ENCODE data around the gene RNF115. TPM values are rescaled to one million over a fixed set of nuclear protein-coding genes. Genes with fewer than 3 reads are reported as not detected.

Gene RNF115
- polyA plus RNA-seq, 1 donor, result 25.6 TPM

GRCh38 chr1:145701306-145701862, 122.5 kb downstream of the RNF115 start:
- DNase-seq, result no peak

GRCh38 chr1:145696630-145696960, 127.3 kb downstream of the RNF115 start:
- DNase-seq, result no peak

DNA sequence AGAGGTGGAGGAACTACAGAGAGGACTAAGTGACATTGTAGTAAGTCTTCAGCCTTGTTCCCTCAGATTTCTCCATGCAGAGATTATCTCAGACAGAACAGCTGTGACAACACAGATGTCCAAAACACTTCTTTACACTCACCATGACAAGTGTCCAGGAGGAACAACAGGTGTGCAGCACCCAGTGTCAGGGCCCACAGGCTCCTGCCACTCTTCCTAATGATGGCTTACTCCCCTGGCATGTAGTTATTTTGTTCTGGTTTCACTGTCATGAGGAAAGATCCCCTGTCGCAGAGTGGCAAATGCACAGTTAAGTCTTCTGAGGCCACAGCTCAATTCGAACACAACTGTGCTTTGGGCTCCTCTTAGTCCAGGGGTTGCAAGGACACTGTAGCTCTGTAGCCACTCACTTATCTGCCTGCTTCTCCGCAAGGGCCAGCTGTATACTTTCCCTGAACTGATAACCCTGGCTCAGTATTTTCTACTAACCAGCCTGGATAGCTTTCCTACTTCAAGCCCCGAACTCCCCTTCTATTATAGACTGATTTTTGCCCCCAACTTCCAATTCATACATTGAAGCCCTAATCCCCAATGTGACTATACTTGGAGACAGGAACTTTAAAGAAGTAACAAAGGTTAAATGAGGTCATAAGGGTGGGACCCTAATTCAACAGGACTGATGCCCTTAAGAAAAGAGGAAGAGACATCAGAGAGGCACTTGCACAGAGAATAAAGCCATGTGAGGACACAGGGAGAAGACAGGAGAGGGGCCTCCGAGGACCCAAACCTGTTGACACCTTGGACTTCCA, 127.9 kb downstream of the RNF115 start:
- no peak for DNase-seq

DNA sequence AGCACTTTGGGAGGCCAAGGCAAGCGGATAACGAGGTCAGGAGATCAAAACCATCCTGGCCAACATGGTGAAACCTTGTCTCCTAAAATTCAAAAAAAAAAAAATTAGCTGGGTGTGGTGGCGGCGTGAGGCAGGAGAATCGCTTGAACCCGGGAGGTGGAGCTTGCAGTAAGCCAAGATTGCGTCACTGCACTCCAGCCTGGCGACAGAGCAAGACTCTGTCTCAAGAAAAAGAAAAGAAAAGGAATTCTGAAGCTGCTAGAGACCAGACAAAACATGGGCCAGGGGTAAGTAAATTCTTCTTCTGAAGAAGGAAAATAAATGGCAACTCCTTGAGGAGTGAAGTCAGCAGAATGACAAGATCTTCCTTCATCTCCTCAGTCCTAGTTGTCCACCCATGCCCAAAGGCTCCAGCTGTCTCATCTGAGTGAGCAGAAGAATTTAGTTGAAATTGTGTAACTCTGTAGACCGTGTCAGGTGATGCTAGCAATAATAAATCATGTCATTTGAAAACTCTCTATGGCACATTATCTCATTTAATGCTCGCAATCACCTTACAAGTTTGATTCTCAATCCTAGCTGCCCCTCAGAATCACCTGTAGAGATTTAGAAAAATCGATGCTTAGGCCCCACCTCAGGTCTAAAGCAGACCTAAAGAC, 131.0 kb downstream of the RNF115 start:
- DNase-seq, result no peak

DNA sequence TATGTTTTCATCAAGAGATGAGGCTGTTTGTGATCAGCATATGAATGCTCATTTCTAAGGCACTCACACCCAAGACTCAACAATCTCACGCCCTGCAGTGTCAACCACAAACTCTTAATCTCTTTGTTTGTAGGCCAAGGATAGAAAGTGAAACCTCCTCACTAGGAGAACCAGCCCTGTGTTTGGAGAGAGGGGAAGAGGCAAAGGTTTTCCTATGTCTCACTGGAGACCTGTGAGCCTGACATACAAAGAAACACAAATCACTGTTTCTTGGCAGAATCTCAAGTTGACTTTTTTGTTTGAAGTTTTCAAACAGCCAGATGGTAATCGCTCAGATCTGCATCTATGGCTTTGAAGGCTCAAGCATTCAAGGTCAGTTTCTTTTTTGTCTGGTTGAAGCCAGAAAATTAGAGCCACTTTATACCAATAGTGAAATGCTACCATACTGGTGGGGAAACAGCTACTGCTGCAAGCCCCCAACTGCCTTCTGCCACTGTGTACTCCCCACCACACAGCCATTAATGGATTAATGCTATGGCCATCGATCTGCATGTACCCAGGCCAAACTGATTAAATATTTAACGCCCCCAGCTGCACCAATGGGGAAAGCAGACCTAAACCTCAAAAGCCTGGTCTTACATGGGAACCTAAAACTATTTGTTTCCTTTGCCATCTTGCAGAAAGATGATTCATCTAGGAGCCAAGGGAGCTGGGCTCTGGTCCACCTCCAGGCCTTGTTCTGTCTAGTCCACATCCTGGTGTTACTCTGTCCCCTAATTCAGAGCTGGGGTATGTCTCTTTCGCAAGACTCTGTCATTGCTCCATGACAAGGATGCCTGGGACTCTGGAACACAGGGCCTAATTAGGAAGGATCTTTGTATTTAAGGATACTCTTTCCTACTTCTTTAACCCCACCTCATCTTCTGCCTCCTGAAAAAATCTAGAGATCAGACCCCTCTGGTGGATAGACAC, 133.0 kb downstream of the RNF115 start:
- DNase-seq, result no peak

GRCh38 chr1:145689922-145690321, 134.0 kb downstream of the RNF115 start:
- DNase-seq, result no peak

DNA sequence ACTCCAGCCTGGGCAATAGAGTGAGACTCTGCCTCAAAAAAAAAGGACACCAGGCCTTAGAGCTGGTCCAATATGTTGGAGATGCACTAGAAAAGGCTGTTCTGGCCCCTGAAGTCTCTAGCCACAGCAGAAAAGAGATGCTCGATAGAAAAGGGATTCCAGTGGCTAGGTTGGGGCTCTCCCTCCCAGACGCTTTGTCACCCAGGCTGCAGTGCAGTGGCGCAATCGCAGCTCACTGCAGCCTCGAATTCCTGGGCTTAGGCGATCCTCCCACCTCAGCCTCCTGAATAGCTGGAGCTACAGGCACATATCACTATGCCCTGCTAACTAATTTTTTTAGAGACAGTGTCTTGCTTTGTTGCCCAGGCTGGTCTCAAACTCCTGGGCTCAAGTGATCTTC, 135.0 kb downstream of the RNF115 start:
- no peak for DNase-seq

Other genes starting within 250 kb of the RNF115 start
- gene GPR89A, start 216.1 kb downstream of the RNF115 start, polyA plus RNA-seq (ENCODE audit: insufficient read length), result 55.5 TPM
- gene PDZK1, start 116.7 kb downstream of the RNF115 start, polyA plus RNA-seq (ENCODE audit: insufficient read length), result 192 TPM
- 3.5 TPM for gene CD160, start 104.6 kb downstream of the RNF115 start, polyA plus RNA-seq (ENCODE audit: insufficient read length)
- 39.4 TPM for gene POLR3C, start 105 bp upstream of the RNF115 start, polyA plus RNA-seq (ENCODE audit: insufficient read length)
- gene NUDT17, start 21.5 kb upstream of the RNF115 start, polyA plus RNA-seq (ENCODE audit: insufficient read length), result 7.0 TPM
- gene PIAS3, start 35.0 kb upstream of the RNF115 start, polyA plus RNA-seq (ENCODE audit: insufficient read length), result 58.4 TPM
- gene ANKRD35, start 61.8 kb upstream of the RNF115 start, polyA plus RNA-seq (ENCODE audit: insufficient read length), result 1.9 TPM
- 1.9 TPM for gene ITGA10, start 86.0 kb upstream of the RNF115 start, polyA plus RNA-seq (ENCODE audit: insufficient read length)
- gene PEX11B, start 94.6 kb upstream of the RNF115 start, polyA plus RNA-seq (ENCODE audit: insufficient read length), result 60.7 TPM
- gene RBM8A, start 103.4 kb upstream of the RNF115 start, polyA plus RNA-seq (ENCODE audit: insufficient read length), result 214 TPM
- gene LIX1L, start 133.9 kb upstream of the RNF115 start, polyA plus RNA-seq (ENCODE audit: insufficient read length), result 26.3 TPM
- 0.57 TPM for gene ANKRD34A, start 140.5 kb upstream of the RNF115 start, polyA plus RNA-seq (ENCODE audit: insufficient read length)
- 33.4 TPM for gene POLR3GL, start 140.6 kb upstream of the RNF115 start, polyA plus RNA-seq (ENCODE audit: insufficient read length)
- 360 TPM for gene TXNIP, start 172.5 kb upstream of the RNF115 start, polyA plus RNA-seq (ENCODE audit: insufficient read length)
- gene HJV, start 197.6 kb upstream of the RNF115 start, polyA plus RNA-seq (ENCODE audit: insufficient read length), result 0.13 TPM